ENCODE measurements around the gene BPIFB1. TPM values are rescaled to one million over a fixed set of nuclear protein-coding genes. Genes with fewer than 3 reads are reported as not detected.

Gene BPIFB1
- total and polyA plus RNA-seq, 11 donors = 0.04 TPM; not detected in 10

GRCh38 chr20:33275871-33276270 lies 7.1 kb upstream of the BPIFB1 start:
- TF ChIP-seq CTCF (IDR thresholded peaks at IDR 0.05) = no peak
- no peak for TF ChIP-seq POLR2A (IDR thresholded peaks at IDR 0.05)
- WGBS, 4 donors = 47 to 61% (median 55%) methylated on average over 3 of the region's 3 CpGs
- intact Hi-C loops (cut with DNase I) = no loop called here
- no peaks in the 10 kb centered on the region for H3K36me3 ChIP-seq
- DNase-seq (no peak), ATAC-seq (no peak)
- H3K27ac ChIP-seq = no peak overlapping the region
- H3K4me1 ChIP-seq = no peaks in the 10 kb centered on the region
- no peaks in the 10 kb centered on the region for H3K9me3 ChIP-seq
- H3K4me3 ChIP-seq = no peak overlapping the region
- peaks cover 0 to 20% (median 3%) of the 10 kb centered on the region in 9 donors for H3K27me3 ChIP-seq

GRCh38 chr20:33276303-33277113 lies 6.5 kb upstream of the BPIFB1 start:
- intact Hi-C loops (cut with DNase I) = no loop called here
- no peaks in the 10 kb centered on the region for H3K9me3 ChIP-seq
- H3K36me3 ChIP-seq = no peaks in the 10 kb centered on the region
- 70 to 82% (median 74%) methylated on average over 9 to 12 of the region's 12 CpGs for WGBS, 4 donors
- peaks cover 0 to 22% (median 4%) of the 10 kb centered on the region in 9 donors for H3K27me3 ChIP-seq
- DNase-seq (no peak), ATAC-seq (no peak)
- H3K4me3 ChIP-seq = no peak overlapping the region
- TF ChIP-seq POLR2A (IDR thresholded peaks at IDR 0.05) = no peak
- no peak for TF ChIP-seq CTCF (IDR thresholded peaks at IDR 0.05)
- H3K4me1 ChIP-seq = no peaks in the 10 kb centered on the region
- H3K27ac ChIP-seq = no peak overlapping the region

- Histone ChIP-seq H3K4me3 (no peak overlapping the region), H3K9me3 (no peaks in the 10 kb centered on the region), H3K36me3 (no peaks in the 10 kb centered on the region), H3K4me1 (no peaks in the 10 kb centered on the region), H3K27ac (no peak overlapping the region), H3K27me3 (peaks cover 0 to 31% (median 4%) of the 10 kb centered on the region in 9 donors)
- 51 to 56% (median 56%) methylated on average over 13 of the region's 13 CpGs for WGBS, 4 donors
- DNase-seq (no peak), ATAC-seq (no peak)
- intact Hi-C loops (cut with DNase I) = no loop called here
- no peak for TF ChIP-seq POLR2A (IDR thresholded peaks at IDR 0.05)
- no peak for TF ChIP-seq CTCF (IDR thresholded peaks at IDR 0.05)
Measured at GRCh38 chr20:33277471-33278441, 5.3 kb upstream of the BPIFB1 start.

GRCh38 chr20:33278700-33279099 lies 4.3 kb upstream of the BPIFB1 start:
- DNase-seq = no peak
- ATAC-seq = no peak
- H3K36me3 ChIP-seq = no peaks in the 10 kb centered on the region
- TF ChIP-seq CTCF (IDR thresholded peaks at IDR 0.05) (no peak), POLR2A (IDR thresholded peaks at IDR 0.05) (no peak)
- no peaks in the 10 kb centered on the region for H3K4me1 ChIP-seq
- peaks cover 0 to 40% (median 4%) of the 10 kb centered on the region in 9 donors for H3K27me3 ChIP-seq
- intact Hi-C loops (cut with DNase I) = no loop called here
- H3K9me3 ChIP-seq = no peaks in the 10 kb centered on the region
- H3K4me3 ChIP-seq = no peak overlapping the region
- no peak overlapping the region for H3K27ac ChIP-seq
- 72 to 82% (median 79%) methylated on average over 3 of the region's 3 CpGs for WGBS, 4 donors

Data from heart left ventricle (tissue), 16 donors.